OCI-LY3 (cell line): Measurements from ENCODE around the gene PLEKHA4.
"Not testable (repeated sequence)": the region's sequence is repeated elsewhere in the genome, so short reads cannot be mapped to it uniquely, and the experiment has no call there.

Experiments used
- CTCF ChIP-seq: fragments of 200-600, 300-600 bp; sonication (generic); IDR thresholded peaks from 2 replicates; pipeline ENCODE4 v1.5.1; 2014; ENCODE audit warnings: antibody characterized with exemption, low read length, low read depth
- EZH2phosphoT487 ChIP-seq: fragments of 200-600 bp; shearing (Covaris generic); IDR thresholded peaks from 2 replicates; pipeline ENCODE4 v1.6.1; 2018; ENCODE audit warnings: antibody characterized with exemption, mixed run types, low read depth

- TF ChIP-seq CTCF, EZH2phosphoT487: not testable (repeated sequence)
These were observed 31.0 kb upstream of the PLEKHA4 start for GRCh38 chr19:48899386-48899749.
